Skeletal muscle tissue (tissue), 4 donors: Measurements from ENCODE around the gene IQCK. TPM values are rescaled to one million over a fixed set of nuclear protein-coding genes. Genes with fewer than 3 reads are reported as not detected.

Source experiments
- H3K27ac ChIP-seq: one replicate; pipeline ENCODE4 v1.7.0; 2013; ENCODE audit warnings: mild to moderate bottlenecking, low read depth, low read length, inconsistent platforms
- H3K27me3 ChIP-seq, 3 donors: one replicate each; pipeline ENCODE4 v1.7.0; 2013; ENCODE audit warnings: low read length in 3 of 3; ENCODE audit not compliant: control insufficient read depth in 3 of 3, insufficient read depth in 3 of 3
- H3K36me3 ChIP-seq, 3 donors: one replicate each; pipeline ENCODE4 v1.7.0; 2013; ENCODE audit warnings: low read length in 3 of 3; ENCODE audit not compliant: control insufficient read depth in 3 of 3, insufficient read depth in 3 of 3
- H3K4me1 ChIP-seq, 3 donors: one replicate each; pipeline ENCODE4 v1.7.0; 2013; ENCODE audit warnings: low read length in 3 of 3, mild to moderate bottlenecking in 3 of 3; ENCODE audit not compliant: control insufficient read depth in 3 of 3, insufficient read depth in 3 of 3
- H3K4me3 ChIP-seq, 3 donors: one replicate each; pipeline ENCODE4 v1.7.0; 2013; ENCODE audit warnings: low read length in 3 of 3
- H3K9ac ChIP-seq, 3 donors: one replicate each; pipeline ENCODE4 v1.7.0; 2013; ENCODE audit warnings: low read length in 3 of 3, mild to moderate bottlenecking in 3 of 3, moderate library complexity in 2 of 3, low read depth in 1 of 3
- H3K9me3 ChIP-seq, 3 donors: one replicate each; pipeline ENCODE4 v1.7.0; 2013; ENCODE audit warnings: low read length in 3 of 3; ENCODE audit not compliant: control insufficient read depth in 3 of 3
- total RNA-seq: library from RNA; depleted of rRNA; stranded (reverse); fragments of >200 nt; gene quantifications from one replicate; pipeline ENCODE4 v1.2.3, GENCODE V29; 2014
- donor health status: Osteomylitis.

Gene IQCK
- total RNA-seq, 1 donor from 2014 or later = 10.4 TPM

- peaks cover 17 to 27% (median 24%) of the 10 kb centered on the region in 3 donors for H3K36me3 ChIP-seq
- H3K27ac ChIP-seq = no peak overlapping the region
- H3K4me1 ChIP-seq = peaks cover 25 to 44% (median 42%) of the 10 kb centered on the region in 3 donors
- peak overlapping the region in 1 of 3 donors; percentile 4 for H3K9ac ChIP-seq
- H3K9me3 ChIP-seq = no peaks in the 10 kb centered on the region
- no peaks in the 10 kb centered on the region for H3K27me3 ChIP-seq
- no peak overlapping the region for H3K4me3 ChIP-seq
Observed at GRCh38 chr16:19861133-19861532, 143.1 kb downstream of the IQCK start.

- H3K9ac ChIP-seq = no peak overlapping the region
- H3K27ac ChIP-seq = no peak overlapping the region
- H3K27me3 ChIP-seq = no peaks in the 10 kb centered on the region
- H3K4me1 ChIP-seq = peaks cover 25 to 46% (median 45%) of the 10 kb centered on the region in 3 donors
- peaks cover 17 to 28% (median 23%) of the 10 kb centered on the region in 3 donors for H3K36me3 ChIP-seq
- no peaks in the 10 kb centered on the region for H3K9me3 ChIP-seq
- H3K4me3 ChIP-seq = no peak overlapping the region
Observed at GRCh38 chr16:19861811-19862327, 143.8 kb downstream of the IQCK start.

DNA sequence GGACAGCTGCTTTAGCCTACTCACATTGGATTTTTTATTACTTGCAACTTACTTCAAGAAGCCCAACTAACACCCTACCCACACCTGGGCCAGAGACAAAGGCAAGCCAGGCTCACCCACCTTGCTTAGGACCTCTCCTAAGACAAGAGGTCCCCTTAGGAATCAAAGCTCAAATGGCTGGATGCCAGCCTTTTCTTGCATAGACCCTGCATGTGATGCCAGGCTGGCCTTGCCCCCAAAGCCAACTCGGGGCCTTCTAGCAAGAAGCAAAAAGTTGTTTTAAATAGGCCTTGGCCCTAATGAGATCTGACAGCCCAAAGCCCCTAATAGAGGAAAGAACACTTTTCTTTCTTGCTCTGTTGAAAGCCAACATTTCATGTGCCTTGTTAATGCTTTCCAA is 145.9 kb downstream of the IQCK start:
- peaks cover 31 to 55% (median 51%) of the 10 kb centered on the region in 3 donors for H3K4me1 ChIP-seq
- H3K36me3 ChIP-seq = peaks cover 19 to 27% (median 24%) of the 10 kb centered on the region in 3 donors
- H3K4me3 ChIP-seq = peak overlapping the region in 2 of 3 donors; percentile 14 to 23
- peak overlapping the region in 2 of 3 donors; percentile 26 to 63 for H3K9ac ChIP-seq
- H3K27ac ChIP-seq = peak overlapping the region; percentile 75
- no peaks in the 10 kb centered on the region for H3K27me3 ChIP-seq
- H3K9me3 ChIP-seq = no peaks in the 10 kb centered on the region

GRCh38 chr16:19864566-19864965 is 146.5 kb downstream of the IQCK start:
- no peaks in the 10 kb centered on the region for H3K9me3 ChIP-seq
- H3K9ac ChIP-seq = peak overlapping the region; percentile 26 to 63 (median 46)
- H3K27ac ChIP-seq = peak overlapping the region; percentile 75
- no peaks in the 10 kb centered on the region for H3K27me3 ChIP-seq
- H3K36me3 ChIP-seq = peaks cover 15 to 26% (median 19%) of the 10 kb centered on the region in 3 donors
- H3K4me1 ChIP-seq = peaks cover 31 to 54% (median 48%) of the 10 kb centered on the region in 3 donors
- peak overlapping the region in 2 of 3 donors; percentile 25 to 49 for H3K4me3 ChIP-seq

GRCh38 chr16:19868421-19868820 is 150.3 kb downstream of the IQCK start:
- Histone ChIP-seq H3K4me1 (peaks cover 17 to 34% (median 30%) of the 10 kb centered on the region in 3 donors), H3K4me3 (peak overlapping the region in 1 of 3 donors; percentile 13), H3K36me3 (peaks cover 29 to 40% (median 34%) of the 10 kb centered on the region in 3 donors)

GRCh38 chr16:19871721-19872120 is 153.7 kb downstream of the IQCK start:
- H3K9ac ChIP-seq = no peak overlapping the region
- H3K4me3 ChIP-seq = no peak overlapping the region
- H3K36me3 ChIP-seq = peaks cover 31 to 40% (median 35%) of the 10 kb centered on the region in 3 donors
- no peaks in the 10 kb centered on the region for H3K27me3 ChIP-seq
- H3K4me1 ChIP-seq = peaks cover 30 to 41% (median 33%) of the 10 kb centered on the region in 3 donors
- no peak overlapping the region for H3K27ac ChIP-seq
- H3K9me3 ChIP-seq = no peaks in the 10 kb centered on the region

More at GRCh38 chr16:19868421-19868820, 150.3 kb downstream of the IQCK start:
- Histone ChIP-seq H3K27me3 (no peaks in the 10 kb centered on the region), H3K9me3 (no peaks in the 10 kb centered on the region), H3K27ac (peak overlapping the region; percentile 17), H3K9ac (peak overlapping the region in 1 of 3 donors; percentile 54)

- H3K9ac ChIP-seq = no peak overlapping the region
- H3K36me3 ChIP-seq = peaks cover 26 to 34% (median 32%) of the 10 kb centered on the region in 3 donors
- H3K4me1 ChIP-seq = peaks cover 32 to 42% (median 38%) of the 10 kb centered on the region in 3 donors
- no peaks in the 10 kb centered on the region for H3K27me3 ChIP-seq
- no peak overlapping the region for H3K27ac ChIP-seq
- no peak overlapping the region for H3K4me3 ChIP-seq
- no peaks in the 10 kb centered on the region for H3K9me3 ChIP-seq
Observed at GRCh38 chr16:19872179-19872863, 154.2 kb downstream of the IQCK start.

- Histone ChIP-seq H3K36me3 (peaks cover 26 to 32% (median 31%) of the 10 kb centered on the region in 3 donors), H3K4me1 (peaks cover 37 to 48% (median 43%) of the 10 kb centered on the region in 3 donors), H3K9me3 (no peaks in the 10 kb centered on the region), H3K9ac (no peak overlapping the region), H3K4me3 (no peak overlapping the region), H3K27me3 (no peaks in the 10 kb centered on the region), H3K27ac (no peak overlapping the region)
Observed at GRCh38 chr16:19872935-19873334, 154.9 kb downstream of the IQCK start.

- H3K4me3 ChIP-seq = no peak overlapping the region
- H3K27ac ChIP-seq = no peak overlapping the region
- H3K4me1 ChIP-seq = peaks cover 37 to 53% (median 44%) of the 10 kb centered on the region in 3 donors
Observed at GRCh38 chr16:19874026-19874425, 156.0 kb downstream of the IQCK start.

More at GRCh38 chr16:19874026-19874425, 156.0 kb downstream of the IQCK start:
- H3K9me3 ChIP-seq = no peaks in the 10 kb centered on the region
- H3K36me3 ChIP-seq = peaks cover 26 to 33% (median 31%) of the 10 kb centered on the region in 3 donors
- H3K9ac ChIP-seq = peak overlapping the region in 1 of 3 donors; percentile 51
- H3K27me3 ChIP-seq = no peaks in the 10 kb centered on the region
